Neural progenitor cell (in vitro differentiated cells): ENCODE measurements around the gene FANCL.

Source experiments
- CTCF ChIP-seq: fragments of 200-600 bp; sonication (generic); IDR thresholded peaks from 2 replicates; pipeline ENCODE4 v1.5.1; 2017; ENCODE audit warnings: antibody characterized with exemption, mild to moderate bottlenecking
- EZH2 ChIP-seq: fragments of 200-600 bp; sonication (generic); IDR thresholded peaks from 2 replicates; pipeline ENCODE4 v1.6.1; 2017; ENCODE audit warnings: antibody characterized with exemption, mild to moderate bottlenecking, moderate library complexity
- EZH2phosphoT487 ChIP-seq: fragments of 200-600 bp; sonication (generic); IDR thresholded peaks from 2 replicates; pipeline ENCODE4 v1.6.1; 2017; ENCODE audit warnings: antibody characterized with exemption

GRCh38 chr2:58137221-58137620 is 103.9 kb downstream of the FANCL start:
- TF ChIP-seq CTCF (no peak), EZH2phosphoT487 (no peak), EZH2 (no peak)
